ENCODE data around the gene TLR6.

The TLR6 gene

DNA sequence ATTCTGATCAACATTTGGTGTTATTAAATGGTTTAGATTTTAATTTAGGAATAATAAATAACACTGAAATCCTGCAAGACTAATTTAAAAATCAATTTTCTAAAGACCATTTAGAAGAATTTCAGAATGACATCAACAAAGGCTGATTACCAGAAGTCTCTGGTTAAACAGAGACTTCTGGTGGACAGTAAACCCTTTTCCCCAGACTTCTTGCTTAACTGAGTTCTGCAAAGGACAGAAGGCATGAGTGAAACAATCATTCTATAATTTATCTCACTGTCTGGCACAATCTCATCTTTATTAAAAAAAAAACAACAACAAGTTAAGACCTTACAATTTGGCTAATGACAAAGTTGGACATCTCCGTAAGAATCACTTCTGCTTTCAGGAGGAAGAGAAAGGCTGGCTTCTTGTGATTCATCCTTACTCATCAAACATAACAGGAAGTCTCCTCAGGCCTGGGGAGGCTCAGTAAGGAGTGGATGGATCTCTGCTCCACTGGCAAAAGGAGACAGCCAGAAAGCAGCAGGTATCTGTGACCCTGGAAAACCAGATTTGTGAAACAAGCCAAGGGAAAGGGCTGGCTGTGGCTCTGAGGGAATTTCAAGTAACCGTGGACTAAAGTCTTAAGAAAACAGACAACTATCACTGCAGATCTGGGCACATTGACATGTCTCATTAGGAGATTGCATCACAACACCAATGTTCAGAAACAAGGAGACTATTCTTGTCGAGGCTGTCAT lies 908 bp upstream of the TLR6 start:
- TF ChIP-seq GATA2 (IDR thresholded peaks at IDR 0.05; ENCODE audit: low read depth, low read length) (no peak), GATA3 (IDR thresholded peaks at IDR 0.05; ENCODE audit: low read depth, low read length) (no peak)

GRCh38 chr4:38856046-38856445 lies 571 bp downstream of the TLR6 start:
- TF ChIP-seq GATA3 (IDR thresholded peaks at IDR 0.05; ENCODE audit: low read depth, low read length) (no peak), GATA2 (IDR thresholded peaks at IDR 0.05; ENCODE audit: low read depth, low read length) (no peak)

DNA sequence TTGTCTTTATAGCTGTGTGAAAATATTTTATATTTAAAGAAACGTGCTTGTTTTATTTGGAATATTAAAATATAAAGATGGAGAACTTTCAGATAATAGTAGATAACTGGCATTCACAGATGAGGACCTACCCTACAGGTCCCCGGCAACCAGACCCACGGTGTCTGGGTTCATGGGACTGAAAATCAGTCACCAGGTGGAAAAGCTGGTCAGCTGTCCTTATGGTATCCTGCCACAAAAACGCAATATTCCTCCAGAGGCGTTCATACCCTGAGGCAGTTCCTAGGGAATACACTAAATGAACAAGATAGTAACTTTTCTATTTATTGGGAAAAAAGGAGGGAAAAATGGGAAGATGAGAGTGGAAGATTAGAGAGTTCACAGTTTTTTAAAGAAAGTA lies 1.2 kb downstream of the TLR6 start:
- TF ChIP-seq GATA2 (IDR thresholded peaks at IDR 0.05; ENCODE audit: low read depth, low read length) (no peak), GATA3 (IDR thresholded peaks at IDR 0.05; ENCODE audit: low read depth, low read length) (no peak)

DNA sequence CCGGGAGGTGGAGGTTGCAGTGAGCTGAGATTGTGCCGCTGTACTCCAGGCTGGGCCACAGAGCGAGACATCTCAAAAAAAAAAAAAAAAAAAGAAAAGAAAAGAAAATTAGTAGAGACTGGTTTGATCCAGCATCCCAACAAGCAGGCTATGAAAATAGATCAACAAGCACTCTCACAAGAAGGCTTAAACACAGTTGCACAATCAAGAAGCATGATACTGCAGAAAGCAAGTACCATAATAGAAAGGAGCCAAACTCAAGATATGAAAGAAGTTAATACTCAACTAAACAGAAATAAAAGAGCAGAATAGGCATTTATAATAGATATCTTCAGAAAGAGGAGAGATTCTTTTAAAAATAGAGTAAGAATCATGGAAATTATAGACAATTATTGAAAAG lies 10.6 kb downstream of the TLR6 start:
- TF ChIP-seq GATA3 (IDR thresholded peaks at IDR 0.05; ENCODE audit: low read depth, low read length) = no peak

- no peak for TF ChIP-seq GATA2 (IDR thresholded peaks at IDR 0.05; ENCODE audit: low read depth, low read length)
- TF ChIP-seq GATA3 (IDR thresholded peaks at IDR 0.05; ENCODE audit: low read depth, low read length) = no peak
Observed at GRCh38 chr4:38842994-38843393, 13.6 kb downstream of the TLR6 start.

GRCh38 chr4:38837849-38838248 lies 18.8 kb downstream of the TLR6 start:
- no peak for TF ChIP-seq GATA2 (IDR thresholded peaks at IDR 0.05; ENCODE audit: low read depth, low read length)
- no peak for TF ChIP-seq GATA3 (IDR thresholded peaks at IDR 0.05; ENCODE audit: low read depth, low read length)

DNA sequence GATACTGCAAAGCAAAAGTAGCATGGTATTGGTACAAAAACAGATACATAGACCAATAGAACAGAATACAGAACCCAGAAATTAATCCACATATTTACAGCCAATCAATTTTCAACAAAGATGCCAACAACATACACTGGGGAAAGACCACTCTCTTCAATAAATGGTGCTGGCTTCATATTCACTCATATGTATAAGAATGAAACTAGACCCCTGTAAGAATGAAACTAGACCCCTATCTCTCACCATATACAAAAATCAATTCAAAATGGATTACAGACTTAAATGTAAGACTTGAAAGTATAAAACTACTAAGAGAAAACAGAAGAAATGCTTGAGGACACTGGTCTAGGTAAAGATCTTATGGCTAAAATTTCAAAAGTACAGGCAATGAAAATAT lies 19.3 kb downstream of the TLR6 start:
- TF ChIP-seq GATA3 (IDR thresholded peaks at IDR 0.05; ENCODE audit: low read depth, low read length) (no peak), GATA2 (IDR thresholded peaks at IDR 0.05; ENCODE audit: low read depth, low read length) (no peak)

DNA sequence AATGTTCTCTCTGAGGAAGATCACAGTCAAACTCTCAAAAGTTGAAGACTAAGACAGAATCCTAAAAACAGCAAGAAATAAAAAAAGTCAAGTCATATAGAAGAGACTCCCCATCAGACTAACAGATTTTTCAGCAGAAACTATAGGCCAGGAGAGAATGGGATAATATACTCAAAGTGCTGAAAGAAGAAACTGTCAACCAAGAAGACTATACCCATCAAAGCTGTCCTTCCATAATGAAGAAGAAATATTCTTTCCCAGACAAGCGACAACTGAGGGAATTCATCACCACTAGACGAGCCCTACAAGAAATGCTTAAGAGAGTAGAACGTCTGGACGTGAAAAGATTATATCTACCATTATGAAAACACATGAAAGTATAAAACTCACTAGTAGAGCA lies 22.0 kb downstream of the TLR6 start:
- no peak for TF ChIP-seq GATA3 (IDR thresholded peaks at IDR 0.05; ENCODE audit: low read depth, low read length)
- no peak for TF ChIP-seq GATA2 (IDR thresholded peaks at IDR 0.05; ENCODE audit: low read depth, low read length)

DNA sequence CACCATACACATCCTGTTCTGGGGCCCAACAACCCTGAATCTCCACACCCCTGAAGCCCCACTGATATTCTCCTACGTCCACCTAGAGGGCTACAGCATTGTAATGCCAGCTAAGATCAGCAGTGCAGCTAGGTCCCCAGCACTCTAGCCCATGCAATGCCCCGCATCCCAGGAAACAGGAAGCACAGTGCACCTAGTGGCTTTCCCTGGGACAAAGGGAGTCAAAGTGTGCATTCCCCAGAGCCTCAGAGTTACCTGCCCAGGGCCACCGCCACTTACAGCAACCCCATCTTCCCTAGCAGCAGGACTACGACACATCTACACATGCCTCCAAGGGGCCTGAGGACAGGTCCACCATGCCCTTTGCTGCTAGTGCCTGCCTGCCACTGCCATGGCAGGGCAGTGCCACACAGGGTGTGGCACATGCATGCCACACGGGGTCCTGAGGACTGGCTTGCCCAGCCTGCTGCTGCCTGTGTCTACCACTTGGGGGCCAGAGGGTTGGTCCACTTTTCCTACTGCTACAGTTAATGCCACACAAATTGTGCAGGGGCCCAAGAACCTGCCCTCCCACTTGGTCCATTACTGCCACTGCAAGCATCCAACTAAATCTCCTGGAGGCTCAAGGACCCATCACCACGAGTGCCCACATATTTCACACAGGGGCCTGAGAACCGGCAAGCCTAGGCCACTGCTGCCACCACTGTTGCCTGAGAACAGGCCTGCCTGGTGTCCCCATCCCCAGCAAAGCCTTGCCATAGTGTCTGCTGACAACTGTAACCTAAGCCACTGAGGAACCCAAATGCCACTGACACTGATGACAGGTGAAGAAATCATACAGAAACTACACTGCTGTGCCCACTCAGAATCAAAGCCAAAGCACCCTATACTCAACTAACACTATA lies 23.7 kb downstream of the TLR6 start:
- TF ChIP-seq GATA2 (IDR thresholded peaks at IDR 0.05; ENCODE audit: low read depth, low read length) = no peak

- TF ChIP-seq GATA3 (IDR thresholded peaks at IDR 0.05; ENCODE audit: low read depth, low read length) = no peak
- TF ChIP-seq GATA2 (IDR thresholded peaks at IDR 0.05; ENCODE audit: low read depth, low read length) = no peak
Observed at GRCh38 chr4:38832206-38832605, 24.4 kb downstream of the TLR6 start.

DNA sequence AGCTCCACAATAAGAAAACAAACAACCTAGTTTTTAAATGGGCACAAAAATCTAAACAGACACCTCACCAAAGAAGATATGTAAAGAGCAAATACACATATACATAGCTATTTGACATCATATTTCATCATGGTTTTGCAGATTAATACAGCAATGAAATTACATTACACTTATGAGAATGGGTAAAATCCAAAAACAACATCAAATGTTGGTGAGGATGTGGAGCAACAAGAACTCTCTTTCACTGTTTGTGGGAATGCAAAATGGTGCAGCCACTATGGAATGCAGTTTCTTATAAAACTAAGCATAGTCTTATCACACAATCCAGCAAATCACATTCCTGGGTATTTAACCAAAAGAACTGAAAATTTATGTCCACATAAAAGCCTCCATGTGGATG lies 25.0 kb downstream of the TLR6 start:
- TF ChIP-seq GATA3 (IDR thresholded peaks at IDR 0.05; ENCODE audit: low read depth, low read length) = no peak
- TF ChIP-seq GATA2 (IDR thresholded peaks at IDR 0.05; ENCODE audit: low read depth, low read length) = no peak

DNA sequence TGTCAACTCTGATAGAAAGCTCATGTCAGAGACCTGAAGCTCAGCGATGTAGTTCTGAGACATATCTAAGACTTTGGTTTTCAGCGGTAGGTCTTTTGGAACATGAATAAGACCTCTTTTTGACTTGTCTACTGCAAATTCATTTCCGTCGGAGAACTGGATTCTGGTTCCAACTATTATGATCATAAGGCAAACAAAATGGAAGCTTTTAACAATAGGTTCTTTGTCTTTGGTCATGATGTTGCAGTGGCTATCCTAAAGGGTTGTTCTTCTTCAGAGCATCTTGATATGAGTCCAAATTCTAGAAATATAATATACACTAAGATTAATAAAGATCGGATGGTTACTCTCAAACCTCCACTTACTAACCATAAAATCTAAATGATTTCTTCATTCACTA lies 27.4 kb downstream of the TLR6 start:
- no peak for TF ChIP-seq GATA3 (IDR thresholded peaks at IDR 0.05; ENCODE audit: low read depth, low read length)
- no peak for TF ChIP-seq GATA2 (IDR thresholded peaks at IDR 0.05; ENCODE audit: low read depth, low read length)

GRCh38 chr4:38823766-38824165 lies 32.9 kb downstream of the TLR6 start:
- no peak for TF ChIP-seq GATA2 (IDR thresholded peaks at IDR 0.05; ENCODE audit: low read depth, low read length)
- no peak for TF ChIP-seq GATA3 (IDR thresholded peaks at IDR 0.05; ENCODE audit: low read depth, low read length)

DNA sequence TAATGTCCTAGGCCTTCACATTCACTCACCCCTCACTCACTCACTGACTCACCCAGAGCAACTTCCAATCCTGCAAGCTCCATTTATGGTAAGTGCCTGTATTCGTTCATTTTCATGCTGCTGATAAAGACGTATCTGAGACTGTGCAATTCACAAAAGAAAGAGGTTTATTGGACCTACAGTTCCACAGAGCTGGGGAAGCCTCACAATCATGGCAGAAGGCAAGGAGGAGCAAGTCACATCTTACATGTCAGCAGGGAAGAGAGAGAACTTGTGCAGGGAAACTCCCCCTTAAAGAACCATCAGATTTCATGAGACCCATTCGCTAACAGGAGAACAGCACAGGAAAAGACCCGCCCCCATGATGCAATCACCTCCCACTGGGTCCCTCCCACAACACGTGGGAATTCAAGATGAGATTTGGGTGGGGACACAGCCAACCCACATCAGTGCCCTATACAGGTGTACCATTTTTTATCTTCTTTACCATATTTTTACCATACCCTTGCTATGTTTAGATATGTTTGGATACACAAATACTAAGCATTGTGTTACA lies 33.8 kb downstream of the TLR6 start:
- TF ChIP-seq GATA2 (IDR thresholded peaks at IDR 0.05; ENCODE audit: low read depth, low read length) (no peak), GATA3 (IDR thresholded peaks at IDR 0.05; ENCODE audit: low read depth, low read length) (no peak)

GRCh38 chr4:38821739-38822138 lies 34.9 kb downstream of the TLR6 start:
- TF ChIP-seq GATA2 (IDR thresholded peaks at IDR 0.05; ENCODE audit: low read depth, low read length) = no peak
- TF ChIP-seq GATA3 (IDR thresholded peaks at IDR 0.05; ENCODE audit: low read depth, low read length) = no peak
